Measurements from ENCODE around the gene DYNC1LI2. TPM values are rescaled to one million over a fixed set of nuclear protein-coding genes. Genes with fewer than 3 reads are reported as not detected.
A peak's percentile ranks its signal among the peaks of the same experiment; 100 is the strongest.

DYNC1LI2 gene
- total RNA-seq, 2 donors from 2014 or later = 76.9 to 89.6 TPM

DNA sequence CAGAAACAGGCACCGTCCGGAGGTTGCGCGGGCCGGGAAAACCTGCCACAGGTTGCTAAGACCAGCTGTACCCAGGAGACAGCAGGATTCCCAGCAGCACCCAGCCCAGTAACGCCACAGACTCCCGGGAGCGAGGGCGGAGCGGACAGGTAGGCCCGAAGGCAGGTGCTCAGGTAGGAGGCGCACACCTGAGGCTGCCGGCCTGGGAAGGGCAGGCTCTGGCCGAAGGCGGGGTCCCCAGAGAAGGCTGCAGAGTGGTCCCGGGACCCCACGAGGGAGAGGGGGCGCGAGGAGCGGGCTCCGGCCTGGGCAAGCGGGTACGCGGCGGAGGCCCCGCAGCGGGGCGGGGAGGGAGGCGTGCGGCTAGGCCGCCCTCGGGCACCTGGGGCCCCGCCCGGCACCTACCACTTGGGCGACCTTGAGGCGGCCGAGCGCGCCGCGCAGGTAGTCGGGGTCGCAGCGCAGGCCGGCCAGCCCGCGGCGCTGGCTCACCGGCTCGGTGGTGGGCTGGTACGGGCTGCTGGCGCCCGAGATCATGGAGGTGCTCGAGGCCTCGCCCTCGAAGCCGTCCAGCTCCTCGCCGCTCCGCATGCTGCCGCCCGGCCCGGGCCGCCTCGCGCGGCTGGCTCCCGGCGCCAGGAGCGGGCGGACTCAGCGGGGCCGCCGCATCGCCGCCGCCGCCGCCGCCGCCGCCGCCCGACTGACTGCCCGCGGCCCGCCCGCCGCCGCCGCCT is 55.3 kb downstream of the DYNC1LI2 start:
- peaks cover 0 to 17% of the 10 kb centered on the region in 2 donors for H3K4me1 ChIP-seq
- no peaks in the 10 kb centered on the region for H3K36me3 ChIP-seq
- TF ChIP-seq, protein P1, sequence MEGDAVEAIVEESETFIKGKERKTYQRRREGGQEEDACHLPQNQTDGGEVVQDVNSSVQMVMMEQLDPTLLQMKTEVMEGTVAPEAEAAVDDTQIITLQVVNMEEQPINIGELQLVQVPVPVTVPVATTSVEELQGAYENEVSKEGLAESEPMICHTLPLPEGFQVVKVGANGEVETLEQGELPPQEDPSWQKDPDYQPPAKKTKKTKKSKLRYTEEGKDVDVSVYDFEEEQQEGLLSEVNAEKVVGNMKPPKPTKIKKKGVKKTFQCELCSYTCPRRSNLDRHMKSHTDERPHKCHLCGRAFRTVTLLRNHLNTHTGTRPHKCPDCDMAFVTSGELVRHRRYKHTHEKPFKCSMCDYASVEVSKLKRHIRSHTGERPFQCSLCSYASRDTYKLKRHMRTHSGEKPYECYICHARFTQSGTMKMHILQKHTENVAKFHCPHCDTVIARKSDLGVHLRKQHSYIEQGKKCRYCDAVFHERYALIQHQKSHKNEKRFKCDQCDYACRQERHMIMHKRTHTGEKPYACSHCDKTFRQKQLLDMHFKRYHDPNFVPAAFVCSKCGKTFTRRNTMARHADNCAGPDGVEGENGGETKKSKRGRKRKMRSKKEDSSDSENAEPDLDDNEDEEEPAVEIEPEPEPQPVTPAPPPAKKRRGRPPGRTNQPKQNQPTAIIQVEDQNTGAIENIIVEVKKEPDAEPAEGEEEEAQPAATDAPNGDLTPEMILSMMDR (IDR thresholded peaks at IDR 0.05) = no peak
- no peaks in the 10 kb centered on the region for H3K9me3 ChIP-seq
- peak overlapping the region; percentile 62 to 71 for H3K4me3 ChIP-seq
- no peaks in the 10 kb centered on the region for H3K27me3 ChIP-seq
- DNase-seq (ENCODE audit: low spot score) = no peak
- H3K27ac ChIP-seq = peak overlapping the region; percentile 31 to 51

DNA sequence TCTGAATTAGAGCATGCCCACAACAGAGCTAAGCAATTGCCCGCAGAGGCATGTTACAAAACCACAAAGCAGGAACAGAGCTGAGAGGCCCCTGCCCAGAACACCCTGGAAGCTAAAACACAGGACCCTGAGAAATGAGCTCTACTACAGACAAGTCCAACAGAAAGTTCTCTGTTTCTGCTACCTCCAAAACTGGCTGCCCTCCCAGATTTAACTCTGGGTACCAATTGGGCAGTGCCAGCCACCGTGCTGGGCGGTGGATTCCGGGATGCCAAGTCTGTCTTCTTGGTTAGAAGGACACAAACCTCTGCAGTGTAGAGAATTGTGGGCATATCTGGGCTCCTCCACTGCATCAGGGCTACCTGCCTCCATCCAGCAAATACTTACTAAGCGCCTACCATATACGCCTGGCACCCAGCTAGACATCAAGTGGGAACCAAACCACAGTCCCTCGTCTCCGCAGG is 55.9 kb downstream of the DYNC1LI2 start:
- no peak for DNase-seq (ENCODE audit: low spot score)
- Histone ChIP-seq H3K4me1 (peaks cover 0 to 17% of the 10 kb centered on the region in 2 donors), H3K27ac (peak overlapping the region in 1 of 2 donors; percentile 51), H3K4me3 (peak overlapping the region; percentile 62 to 71), H3K36me3 (no peaks in the 10 kb centered on the region), H3K9me3 (no peaks in the 10 kb centered on the region), H3K27me3 (no peaks in the 10 kb centered on the region)
- TF ChIP-seq, protein P1 (IDR thresholded peaks at IDR 0.05) = no peak

DNA sequence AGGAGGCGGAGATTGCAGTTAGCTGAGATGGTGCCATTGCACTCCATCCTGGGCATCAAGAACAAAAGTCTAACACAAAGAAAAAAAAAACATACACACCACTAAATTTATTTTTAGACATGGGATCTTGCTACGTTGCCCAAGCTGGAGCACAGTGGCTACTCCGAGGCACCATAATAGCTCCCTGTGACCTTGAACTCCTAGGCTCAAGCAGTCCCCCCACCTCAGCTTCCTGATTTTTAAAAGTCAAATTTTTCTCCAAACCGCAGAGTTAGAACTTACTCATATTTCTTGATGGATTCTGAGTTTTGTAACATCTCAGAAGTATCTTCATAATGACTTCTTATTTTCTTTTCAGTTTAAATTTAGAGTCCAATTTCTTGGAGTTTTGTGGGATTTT is 58.3 kb downstream of the DYNC1LI2 start:
- TF ChIP-seq, protein P1 (IDR thresholded peaks at IDR 0.05) = no peak
- H3K4me1 ChIP-seq = peaks cover 0 to 17% of the 10 kb centered on the region in 2 donors
- H3K27me3 ChIP-seq = no peaks in the 10 kb centered on the region
- DNase-seq (ENCODE audit: low spot score) = no peak
- H3K9me3 ChIP-seq = no peaks in the 10 kb centered on the region
- no peak overlapping the region for H3K4me3 ChIP-seq
- H3K36me3 ChIP-seq = no peaks in the 10 kb centered on the region
- H3K27ac ChIP-seq = no peak overlapping the region

DNA sequence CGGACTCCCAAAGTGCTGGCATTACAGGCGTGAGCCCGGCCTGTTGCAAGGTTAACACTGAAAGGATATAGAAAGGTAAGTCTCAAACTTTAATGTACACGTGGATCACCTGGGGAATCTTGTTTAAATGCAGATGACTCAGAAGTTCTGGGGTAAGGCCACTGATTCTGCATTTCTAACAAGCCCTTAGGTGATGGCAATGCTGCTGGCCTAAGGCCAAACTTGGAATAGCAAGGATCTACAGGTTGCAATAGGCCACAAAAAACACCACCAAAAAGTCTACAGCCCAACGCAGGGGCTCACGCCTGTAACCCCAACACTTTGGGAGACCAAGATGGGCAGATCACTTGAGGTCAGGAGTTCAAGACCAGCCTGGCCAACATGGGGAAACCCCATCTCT is 59.1 kb downstream of the DYNC1LI2 start:
- DNase-seq (ENCODE audit: low spot score) = no peak
- Histone ChIP-seq H3K27me3 (no peaks in the 10 kb centered on the region), H3K9me3 (no peaks in the 10 kb centered on the region), H3K4me3 (no peak overlapping the region), H3K27ac (no peak overlapping the region), H3K36me3 (no peaks in the 10 kb centered on the region), H3K4me1 (peaks cover 0 to 15% of the 10 kb centered on the region in 2 donors)
- TF ChIP-seq, protein P1 (IDR thresholded peaks at IDR 0.05) = no peak

DNA sequence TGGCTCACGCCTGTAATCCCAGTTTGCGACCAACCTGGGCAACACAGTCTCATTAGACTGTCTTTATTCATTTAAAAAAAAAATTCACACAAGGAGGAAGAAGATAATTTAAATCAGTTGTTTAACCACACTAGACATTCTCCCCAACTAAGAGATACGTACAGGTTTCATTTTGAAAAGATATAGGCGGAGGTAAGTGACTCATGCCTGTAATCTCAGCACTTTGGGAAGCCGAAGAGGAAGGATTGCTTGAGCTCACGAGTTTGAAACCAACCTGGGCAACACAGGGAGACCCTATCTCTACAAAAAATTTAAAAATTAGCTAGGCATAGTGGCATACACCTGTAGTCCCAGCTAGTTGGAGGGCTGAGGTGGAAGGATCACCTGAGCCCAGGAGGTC is 60.2 kb downstream of the DYNC1LI2 start:
- Histone ChIP-seq H3K4me3 (no peak overlapping the region), H3K27ac (no peak overlapping the region), H3K4me1 (peaks cover 0 to 13% of the 10 kb centered on the region in 2 donors), H3K36me3 (no peaks in the 10 kb centered on the region), H3K27me3 (no peaks in the 10 kb centered on the region), H3K9me3 (no peaks in the 10 kb centered on the region)
- TF ChIP-seq, protein P1 (IDR thresholded peaks at IDR 0.05) = no peak
- no peak for DNase-seq (ENCODE audit: low spot score)

Data from right atrium auricular region (tissue), 2 donors.